ENCODE results near the gene PHC2.

The PHC2 gene

DNA sequence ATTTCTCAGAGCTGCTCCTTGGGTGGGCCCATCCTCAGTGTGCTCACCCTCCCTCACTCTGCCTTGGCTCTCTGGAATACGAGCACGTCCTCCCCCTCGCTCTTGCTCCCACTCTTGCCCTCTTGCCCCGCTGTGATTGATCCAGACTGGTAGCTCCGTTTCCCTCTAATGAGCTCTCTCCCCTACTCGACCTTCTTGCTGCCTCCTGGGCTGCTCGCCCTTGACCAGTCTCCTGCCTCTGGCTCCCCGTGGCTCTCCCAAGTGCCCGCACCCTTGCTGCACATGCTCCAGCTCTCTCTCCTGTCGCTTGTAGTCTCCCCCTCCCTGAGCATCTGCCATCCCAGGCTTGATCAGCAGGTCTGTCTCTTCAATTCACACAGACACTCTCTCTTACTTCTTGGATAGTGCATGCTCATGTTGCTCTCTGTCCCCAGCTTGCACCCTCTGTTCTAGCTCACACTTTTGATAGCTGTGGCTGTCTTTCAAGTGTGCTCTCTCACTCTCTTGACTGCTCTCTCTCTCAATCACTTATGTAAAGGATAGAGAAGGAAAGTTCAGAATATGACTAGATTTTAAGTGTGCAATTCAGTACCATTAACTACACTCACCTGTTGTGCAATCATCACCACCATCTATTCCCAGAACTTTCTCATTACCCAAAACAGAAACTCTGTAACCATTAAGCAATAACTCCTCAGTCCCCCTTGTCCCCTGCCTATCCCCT, 51.1 kb downstream of the PHC2 start:
- H3K4me3 ChIP-seq (ENCODE audit: low read length): no peak overlapping the region
- TF ChIP-seq CTCF (IDR thresholded peaks at IDR 0.05; ENCODE audit: insufficient read depth, low read depth, low read length, missing control alignments): no peak
- no peak for DNase-seq (ENCODE audit: low read depth)

DNA sequence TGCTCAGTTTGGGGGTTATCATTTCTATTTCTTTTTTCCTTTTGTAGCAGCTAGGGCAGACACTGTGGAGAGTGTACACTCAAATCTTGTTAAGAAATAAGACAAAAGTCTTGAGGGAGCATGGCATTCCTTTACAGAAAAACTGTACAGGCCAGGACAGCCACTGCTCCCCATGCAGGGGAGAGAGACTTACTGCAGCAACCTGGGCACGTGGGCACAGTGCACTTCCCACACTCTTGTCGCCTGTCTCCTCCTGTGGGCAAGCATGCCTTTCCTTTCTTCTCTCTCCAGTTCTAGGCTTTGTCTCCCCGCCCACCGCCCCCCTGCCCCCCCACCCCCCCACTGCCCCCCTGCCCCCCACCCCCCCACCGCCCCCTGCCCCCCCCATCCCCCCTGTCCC, 51.9 kb downstream of the PHC2 start:
- H3K4me3 ChIP-seq (ENCODE audit: low read length): no peak overlapping the region
- peak; percentile 11 for TF ChIP-seq CTCF (IDR thresholded peaks at IDR 0.05; ENCODE audit: insufficient read depth, low read depth, low read length, missing control alignments)
- no peak for DNase-seq (ENCODE audit: low read depth)

GRCh38 chr1:33378524-33378923, 52.4 kb downstream of the PHC2 start:
- DNase-seq (ENCODE audit: low read depth): no peak
- no peak overlapping the region for H3K4me3 ChIP-seq (ENCODE audit: low read length)
- no peak for TF ChIP-seq CTCF (IDR thresholded peaks at IDR 0.05; ENCODE audit: insufficient read depth, low read depth, low read length, missing control alignments)

DNA sequence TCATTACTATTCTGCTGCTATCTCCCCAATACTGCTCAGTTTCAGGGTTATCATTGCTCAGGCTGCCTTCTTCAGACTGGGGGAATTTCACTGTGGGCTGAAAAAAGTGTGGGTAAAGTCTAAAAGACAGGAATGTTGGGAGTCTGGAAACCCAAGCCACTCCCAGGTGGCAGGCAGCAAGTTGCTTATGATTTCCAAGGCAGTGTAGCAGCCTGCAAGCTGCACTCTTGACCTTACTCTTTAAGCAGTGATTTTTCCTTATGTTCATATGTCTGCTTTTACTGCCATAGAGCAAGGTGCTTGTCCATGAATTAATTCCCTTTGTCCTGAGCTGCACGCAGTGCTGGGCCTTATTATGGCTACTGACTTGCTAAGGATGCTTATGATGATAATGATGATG, 53.1 kb downstream of the PHC2 start:
- TF ChIP-seq CTCF (IDR thresholded peaks at IDR 0.05; ENCODE audit: insufficient read depth, low read depth, low read length, missing control alignments): no peak
- H3K4me3 ChIP-seq (ENCODE audit: low read length): no peak overlapping the region
- DNase-seq (ENCODE audit: low read depth): no peak

DNA sequence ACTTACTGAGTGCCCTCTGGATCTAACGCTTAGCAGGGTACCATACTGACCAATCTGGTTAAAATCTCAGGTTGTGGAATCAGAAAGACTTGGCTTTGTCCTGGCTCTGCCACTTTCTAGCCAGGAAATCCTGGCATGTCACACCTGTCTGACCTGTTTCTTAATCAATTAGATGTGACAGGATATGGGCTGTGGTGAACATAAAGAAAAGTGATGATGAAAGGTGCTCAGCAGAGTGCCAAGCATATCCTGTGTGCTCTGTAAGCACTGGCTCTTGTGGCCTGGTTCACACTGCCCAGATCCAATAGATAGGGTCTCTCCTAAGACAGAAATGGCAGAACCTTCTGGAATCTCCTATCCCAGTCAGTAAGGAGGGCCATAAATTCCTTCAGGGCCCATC, 53.9 kb downstream of the PHC2 start:
- peak; percentile 32 for DNase-seq (ENCODE audit: low read depth)
- H3K4me3 ChIP-seq (ENCODE audit: low read length): no peak overlapping the region
- TF ChIP-seq CTCF (IDR thresholded peaks at IDR 0.05; ENCODE audit: insufficient read depth, low read depth, low read length, missing control alignments): no peak

DNA sequence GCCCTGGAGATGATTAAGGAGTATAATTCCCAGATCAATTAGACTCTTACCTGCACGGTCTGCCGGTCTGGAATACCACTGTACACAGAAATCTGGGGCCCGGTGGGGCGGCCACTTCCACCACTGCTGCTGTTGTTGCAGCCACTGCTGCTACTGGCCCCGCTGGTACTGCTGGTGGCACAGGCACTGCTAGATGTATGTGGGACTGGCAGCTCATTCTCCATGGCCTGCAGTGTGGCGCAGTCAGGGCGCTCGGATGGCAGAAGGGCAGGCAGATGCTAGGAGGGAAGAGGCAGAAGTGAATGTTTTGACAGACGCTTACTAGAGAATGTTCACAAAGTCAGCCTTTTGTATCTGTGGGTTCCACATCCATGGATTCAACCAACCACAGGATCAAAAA, 55.6 kb downstream of the PHC2 start:
- DNase-seq (ENCODE audit: low read depth): no peak
- no peak for TF ChIP-seq CTCF (IDR thresholded peaks at IDR 0.05; ENCODE audit: insufficient read depth, low read depth, low read length, missing control alignments)
- no peak overlapping the region for H3K4me3 ChIP-seq (ENCODE audit: low read length)

Data from epithelial cell of esophagus (primary cell).